SKM-1 (cell line): ENCODE results near the gene ALDH4A1.
"Not testable (repeated sequence)": the region's sequence is repeated elsewhere in the genome, so short reads cannot be mapped to it uniquely, and the experiment has no call there.

Experiments
- DNase-seq: peaks from one replicate; lab custom pipeline; 2025; ENCODE audit not compliant: unreplicated experiment; lab: John Stamatoyannopoulos, UW

ALDH4A1 gene

DNA sequence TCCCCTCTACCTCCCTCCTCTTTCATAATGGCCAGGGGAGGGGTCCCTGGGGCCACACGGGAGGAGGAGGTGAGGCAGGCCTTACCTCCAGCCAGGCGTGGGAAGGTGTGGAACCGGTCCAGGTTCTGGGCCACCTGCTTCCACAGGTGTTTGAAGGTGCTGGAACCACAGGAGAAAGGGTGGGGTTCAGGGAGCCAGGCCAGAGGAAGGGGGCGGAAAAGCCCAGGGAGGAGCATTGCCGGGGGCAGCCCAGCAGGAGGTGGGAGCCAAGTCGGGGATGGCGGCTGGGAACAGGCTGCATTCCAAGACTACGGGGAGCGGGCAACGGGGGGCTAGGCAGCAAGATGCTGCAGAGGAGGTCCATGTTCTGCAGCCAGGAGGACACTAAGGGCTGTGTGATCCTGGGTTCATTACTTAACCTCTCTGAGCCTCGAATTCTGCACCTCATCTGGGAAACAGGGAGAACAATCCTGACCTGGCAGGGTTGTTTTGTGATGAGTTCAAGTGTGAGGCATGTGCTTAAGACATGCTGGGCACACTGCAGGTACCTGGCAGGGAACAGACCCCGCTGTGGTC lies 23.1 kb downstream of the ALDH4A1 start:
- DNase-seq: no peak

- no peak for DNase-seq
These were observed 23.7 kb downstream of the ALDH4A1 start for GRCh38 chr1:18878538-18879214.

DNA sequence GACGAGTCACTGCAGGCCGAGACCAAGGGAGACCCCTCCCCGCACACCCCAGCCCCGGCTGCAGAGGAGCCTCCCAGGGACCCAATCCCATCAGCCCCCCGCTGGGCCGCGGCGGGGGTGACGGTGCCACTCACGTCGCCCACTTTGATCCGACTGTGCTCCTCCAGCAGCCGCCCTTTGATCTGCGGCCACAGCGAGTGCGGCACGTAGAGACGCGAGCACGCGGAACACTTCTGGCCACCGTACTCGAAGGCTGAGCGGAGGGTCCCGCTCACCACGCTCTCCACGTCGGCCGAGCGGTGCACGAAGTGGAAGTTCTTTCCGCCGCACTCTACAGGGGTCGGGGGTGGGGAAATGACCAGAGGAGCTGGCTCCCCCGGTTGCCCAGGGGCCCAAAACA lies 25.1 kb downstream of the ALDH4A1 start:
- DNase-seq: no peak

- DNase-seq: no peak
These were observed 26.1 kb downstream of the ALDH4A1 start for GRCh38 chr1:18876210-18876609.

DNA sequence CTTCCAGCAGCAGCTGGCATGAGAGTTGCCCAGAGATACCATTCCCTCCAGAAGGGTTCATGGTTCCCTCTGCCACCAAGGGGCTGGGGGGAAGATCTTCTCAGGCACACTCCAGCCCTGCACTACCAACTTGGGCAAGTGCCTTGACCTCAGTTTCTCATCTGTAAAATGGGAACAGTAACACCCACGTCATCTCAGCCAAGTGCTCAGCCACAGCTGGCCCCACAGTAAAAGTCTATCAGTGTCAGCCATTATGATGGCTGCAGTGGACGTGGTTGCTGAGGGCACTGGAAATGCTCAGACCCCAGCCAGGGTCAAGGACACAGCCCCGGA lies 26.6 kb downstream of the ALDH4A1 start:
- DNase-seq: no peak

DNA sequence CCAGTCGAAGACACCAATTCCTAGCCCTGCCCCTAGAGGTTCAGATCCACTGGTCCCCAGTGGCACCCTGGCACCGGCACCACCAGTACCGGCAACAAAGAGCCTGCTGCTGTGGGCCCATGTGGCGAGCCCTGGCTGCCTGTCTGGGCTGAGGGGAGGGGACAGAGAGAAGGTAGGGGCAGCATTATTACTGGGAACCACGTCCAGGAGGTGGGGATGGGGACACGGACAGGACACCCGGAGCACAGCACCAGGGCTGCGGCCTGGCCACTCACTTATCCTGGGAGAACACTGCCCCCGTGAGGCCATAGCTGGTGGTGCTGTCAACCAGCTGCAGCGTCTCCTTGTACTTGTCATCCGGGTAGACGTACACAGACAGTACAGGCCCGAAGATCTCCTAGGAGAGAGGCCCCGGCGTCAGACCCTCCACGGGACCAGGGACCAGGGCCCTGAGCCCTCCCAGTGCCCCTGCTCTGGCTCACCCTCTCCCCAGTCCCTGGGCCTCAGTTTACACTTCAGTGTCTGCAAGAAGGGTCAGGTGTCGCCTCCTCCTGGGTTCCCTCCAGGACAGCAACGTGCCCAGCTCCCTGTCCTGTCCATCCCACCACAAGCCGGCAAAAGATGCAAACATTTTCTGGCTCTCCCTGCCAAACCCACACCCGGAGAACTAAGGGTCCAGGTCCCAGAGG lies 27.1 kb downstream of the ALDH4A1 start:
- peak; percentile 10 for DNase-seq

GRCh38 chr1:18874600-18874999 lies 27.8 kb downstream of the ALDH4A1 start:
- DNase-seq: no peak

GRCh38 chr1:18874036-18874435 lies 28.3 kb downstream of the ALDH4A1 start:
- DNase-seq: no peak

DNA sequence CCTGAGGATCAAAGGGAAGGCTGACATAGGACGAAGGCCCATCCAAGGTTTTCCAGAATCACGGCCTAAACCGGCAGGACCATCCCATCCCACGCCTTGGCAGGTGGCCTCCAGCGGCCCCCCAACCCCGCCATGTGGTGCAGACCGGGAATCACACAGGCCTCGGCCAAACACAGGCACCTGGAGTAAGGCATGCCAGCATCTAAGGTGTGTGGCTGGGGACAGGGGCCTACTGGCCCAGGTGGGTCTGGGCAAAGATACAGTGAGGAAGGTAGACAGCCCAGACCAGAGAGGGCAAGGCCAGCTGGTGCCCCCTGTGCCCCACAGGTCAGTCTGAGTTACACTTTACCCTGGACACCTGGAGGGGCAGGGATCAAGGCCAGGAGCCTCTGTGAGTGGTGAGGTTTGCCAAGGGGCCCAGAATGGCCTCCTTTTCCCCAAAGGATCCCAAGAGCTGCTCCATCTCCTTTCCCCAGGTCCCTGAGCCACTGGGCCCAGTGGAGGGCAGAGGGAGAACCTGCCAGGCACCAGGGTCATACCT lies 30.2 kb downstream of the ALDH4A1 start:
- DNase-seq: no peak

DNA sequence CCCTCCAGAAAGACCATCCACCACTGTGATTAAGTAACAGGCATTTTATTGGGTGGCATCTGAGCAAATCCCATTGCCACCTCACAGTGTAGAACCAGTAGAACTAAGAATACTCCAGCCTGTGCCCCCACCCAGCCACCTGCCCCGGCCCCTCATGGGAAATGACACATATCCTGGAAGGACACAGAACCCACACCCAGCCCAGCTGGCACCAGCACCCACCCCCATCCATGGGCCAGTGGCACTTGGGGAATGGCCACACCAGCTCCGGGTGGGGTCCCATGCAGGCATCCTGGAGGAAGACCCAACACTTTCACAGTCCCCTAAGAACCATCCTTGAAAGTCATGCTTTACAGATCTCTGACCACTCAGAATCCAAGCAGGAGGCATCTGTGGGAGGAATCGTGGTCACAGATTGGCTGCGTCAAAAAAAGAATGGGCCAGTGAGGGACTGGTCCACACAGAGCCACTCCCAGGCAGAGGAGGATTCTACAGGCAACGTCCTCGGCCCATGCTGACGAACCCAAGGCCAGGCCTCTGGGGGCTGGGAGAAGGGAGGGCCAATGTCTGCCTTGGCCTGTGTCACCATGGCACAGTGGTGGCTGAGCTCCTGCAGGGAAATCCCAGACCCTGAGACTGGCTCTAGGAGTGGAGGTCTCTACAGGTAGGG lies 30.8 kb downstream of the ALDH4A1 start:
- no peak for DNase-seq

GRCh38 chr1:18870957-18871356 lies 31.4 kb downstream of the ALDH4A1 start:
- DNase-seq: no peak

GRCh38 chr1:18870595-18870865 lies 31.8 kb downstream of the ALDH4A1 start:
- not testable (repeated sequence) for DNase-seq

GRCh38 chr1:18869847-18870594 lies 32.3 kb downstream of the ALDH4A1 start:
- no peak for DNase-seq

- DNase-seq: no peak
These were observed 33.4 kb downstream of the ALDH4A1 start for GRCh38 chr1:18868801-18869424.

DNA sequence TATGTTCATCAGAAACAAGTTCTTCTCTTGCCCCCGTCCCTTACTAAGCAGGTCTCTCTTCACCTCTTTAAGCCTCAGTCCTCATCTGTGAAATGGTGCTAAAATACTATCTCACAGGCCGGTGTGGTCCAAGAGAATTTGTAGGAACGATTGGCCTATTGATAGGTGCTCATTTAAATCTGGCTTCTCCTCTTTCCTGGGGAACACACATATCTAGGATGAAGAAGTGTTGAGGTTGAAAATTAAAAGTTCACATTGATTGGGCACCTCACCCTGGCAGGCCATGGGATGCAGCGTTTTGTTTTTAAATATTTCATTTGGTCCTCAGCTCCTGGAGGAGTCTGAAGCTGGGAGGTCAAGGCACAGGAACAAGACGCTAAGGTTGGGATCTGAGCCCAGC lies 34.0 kb downstream of the ALDH4A1 start:
- DNase-seq: no peak

DNA sequence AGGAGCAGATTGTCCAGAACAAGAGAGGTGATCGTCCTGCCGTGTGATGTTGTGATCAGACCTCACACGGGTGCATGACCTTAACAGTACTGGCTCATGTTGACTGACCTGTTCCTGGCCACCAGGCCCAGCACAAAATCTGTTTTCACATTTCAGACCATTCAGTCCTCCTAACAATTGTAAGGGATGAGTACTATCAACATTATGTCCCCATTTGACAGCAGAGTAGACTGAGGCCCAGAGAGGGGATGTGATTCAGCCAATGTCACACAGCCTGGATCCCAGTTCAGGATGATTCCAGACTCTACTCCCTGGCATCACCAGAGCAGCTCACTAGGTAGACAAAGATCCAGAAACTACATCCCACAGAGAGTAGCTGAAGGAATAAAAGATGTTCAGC lies 35.5 kb downstream of the ALDH4A1 start:
- DNase-seq: no peak

GRCh38 chr1:18866314-18866713 lies 36.0 kb downstream of the ALDH4A1 start:
- DNase-seq: no peak

- DNase-seq: no peak
These were observed 37.2 kb downstream of the ALDH4A1 start for GRCh38 chr1:18865176-18865575.

DNA sequence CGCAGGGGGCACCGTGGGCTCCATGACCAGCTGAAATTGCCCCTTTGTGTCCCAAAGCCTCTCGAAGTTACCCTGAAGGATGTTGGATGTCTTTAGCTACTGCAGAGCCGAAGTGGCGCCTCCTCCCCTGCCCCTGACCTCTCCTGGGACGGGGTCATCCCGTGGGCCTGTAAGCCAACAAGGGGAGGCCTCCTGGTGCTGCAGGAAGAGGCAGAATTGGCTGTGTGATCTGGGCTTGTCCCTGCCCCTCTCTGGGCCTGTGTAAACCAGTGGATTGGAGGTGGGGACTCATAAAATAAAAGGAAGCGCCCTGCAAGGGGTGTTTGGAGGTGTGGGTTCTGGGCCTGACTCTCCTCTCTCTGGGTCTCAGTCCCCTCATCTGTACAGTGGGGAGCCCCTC lies 40.8 kb downstream of the ALDH4A1 start:
- DNase-seq: no peak

GRCh38 chr1:18861082-18861481 lies 41.3 kb downstream of the ALDH4A1 start:
- no peak for DNase-seq

GRCh38 chr1:18859560-18859959 lies 42.8 kb downstream of the ALDH4A1 start, which contains the start of gene TAS1R2:
Gene TAS1R2, minus strand, starts transcription at chr1:18859660. Its CDS starts 0 bp downstream, at chr1:18859660.
- DNase-seq: no peak
